GM19043 (cell line): ENCODE measurements around the gene KAZN.

ENCODE experiments used
- ATAC-seq: cut with Tn5 transposase; IDR thresholded peaks from one replicate; pipeline ENCODE4 v1.9.1; 2021; ENCODE audit warnings: low read depth; ENCODE audit not compliant: unreplicated experiment

Gene KAZN

GRCh38 chr1:14812189-14812588 is 213.7 kb downstream of the KAZN start:
- ATAC-seq: no peak

DNA sequence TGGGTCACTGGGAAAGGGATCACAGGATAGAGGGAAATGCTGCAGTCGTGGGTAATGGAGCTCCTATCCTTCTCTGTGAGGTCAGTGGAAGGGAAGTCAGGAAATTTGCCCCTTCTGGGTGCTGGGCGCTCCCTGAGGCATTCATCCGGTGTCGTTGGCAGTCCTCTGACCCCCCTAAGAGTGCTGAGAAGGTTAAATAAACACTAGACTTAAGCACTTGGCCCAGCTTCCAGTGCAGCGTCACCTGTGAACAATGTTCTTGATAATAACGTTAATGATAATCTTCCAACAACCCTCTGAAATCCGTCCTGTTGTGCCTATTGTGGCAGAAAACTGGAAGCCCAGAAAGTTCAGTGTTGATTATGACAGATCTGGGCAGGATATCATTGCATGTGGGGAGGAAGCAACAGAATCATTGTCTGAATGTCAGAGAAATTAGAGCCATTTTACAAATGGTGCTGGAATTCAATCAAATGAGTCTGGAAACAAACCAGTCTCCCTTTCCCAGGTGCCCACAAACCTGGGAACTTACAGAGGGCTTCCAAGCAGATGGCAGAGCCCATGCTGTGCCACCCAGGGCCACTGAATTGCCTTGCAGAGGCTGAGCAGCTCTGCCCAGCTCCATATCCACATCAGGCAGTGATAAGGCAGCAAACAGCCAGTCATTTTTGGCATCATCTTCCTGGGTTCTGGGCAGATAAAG is 216.8 kb downstream of the KAZN start:
- ATAC-seq: no peak

- ATAC-seq: no peak
Measured at GRCh38 chr1:14817223-14818170, 219.0 kb downstream of the KAZN start.

DNA sequence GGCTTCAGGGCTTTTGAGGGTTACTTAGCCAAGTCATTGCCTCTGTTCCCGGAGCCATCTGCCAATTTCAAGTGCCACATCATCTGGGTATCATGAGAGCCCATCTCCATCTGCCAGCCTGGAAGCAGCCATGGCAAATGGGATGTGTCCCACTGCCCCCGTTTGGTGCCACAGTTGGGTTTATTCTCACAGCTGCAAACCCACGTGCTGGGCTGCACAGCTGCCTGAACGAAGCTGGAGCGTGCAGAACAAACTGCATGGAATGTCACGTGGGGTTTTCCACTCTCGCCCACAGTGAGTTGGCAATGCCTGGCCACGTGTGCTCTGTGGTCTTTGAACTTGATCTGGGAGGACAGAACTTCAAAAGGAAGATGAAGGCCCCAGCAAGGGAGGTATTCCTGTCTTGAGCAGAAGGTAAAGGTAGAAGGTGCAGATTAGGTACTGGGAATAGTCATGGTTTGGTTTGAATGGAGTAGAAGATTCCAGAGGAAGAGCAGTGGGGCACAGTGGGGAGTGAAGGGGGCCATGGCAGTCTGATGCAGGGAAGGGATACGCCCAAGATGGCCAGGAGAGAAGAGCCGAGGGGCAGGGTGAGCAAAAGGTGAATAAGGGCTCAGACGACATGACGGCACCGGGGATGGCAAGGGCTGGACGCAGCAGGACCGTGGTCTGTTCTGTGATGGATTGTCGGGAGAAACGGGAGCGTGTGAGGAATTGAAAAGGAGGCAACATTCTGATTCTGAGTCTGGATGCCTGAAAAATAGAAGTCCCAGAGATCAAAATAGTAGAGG is 222.0 kb downstream of the KAZN start:
- no peak for ATAC-seq

- no peak for ATAC-seq
Measured at GRCh38 chr1:14822493-14822892, 224.0 kb downstream of the KAZN start.

- ATAC-seq: no peak
Measured at GRCh38 chr1:14822996-14823395, 224.5 kb downstream of the KAZN start.

DNA sequence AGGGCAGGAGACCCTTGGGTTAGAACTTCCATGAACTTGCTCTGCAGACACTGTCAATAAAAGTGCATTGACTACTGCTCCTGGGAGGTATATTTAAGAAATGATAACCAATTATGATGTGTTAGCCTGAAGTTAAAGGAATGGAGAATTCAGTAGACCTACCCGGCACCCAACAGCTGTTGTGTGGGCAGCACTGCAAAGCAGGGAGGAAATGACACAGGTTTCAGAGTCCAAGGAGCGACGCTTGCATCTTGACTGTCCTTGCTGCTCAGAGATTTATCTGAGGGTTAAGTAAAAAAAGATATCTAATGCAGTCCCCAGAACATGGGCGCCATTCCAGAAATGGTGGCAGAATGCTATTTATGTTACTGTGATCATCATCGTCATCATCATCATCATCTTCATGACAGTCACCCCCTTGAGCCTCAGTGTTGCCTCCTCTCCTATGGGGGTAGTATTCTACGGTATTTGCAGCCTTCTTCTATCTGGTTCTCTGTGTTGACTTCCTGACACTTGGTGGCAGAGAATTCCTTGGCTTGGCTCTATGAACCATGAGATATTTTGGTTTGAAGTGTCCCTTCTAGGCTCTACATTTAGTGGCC is 225.9 kb downstream of the KAZN start:
- no peak for ATAC-seq

DNA sequence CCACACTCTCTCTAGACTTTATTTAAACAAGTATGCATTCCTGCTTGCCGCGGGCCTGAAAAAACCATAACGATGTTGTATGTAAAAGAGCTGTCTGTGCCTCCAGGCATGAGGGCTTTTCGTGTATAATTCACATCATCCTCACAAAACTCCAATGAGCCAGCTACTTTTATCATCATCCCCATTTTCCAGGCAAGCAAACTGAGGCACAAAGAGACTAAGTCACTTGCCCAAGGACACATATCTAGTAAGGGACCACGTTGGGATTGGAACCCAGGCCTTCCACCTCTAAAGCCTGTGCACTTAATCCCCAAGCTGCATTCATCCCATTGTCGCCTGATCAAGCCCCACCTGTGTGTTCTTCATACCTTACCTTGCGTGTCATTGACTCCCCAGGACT is 226.9 kb downstream of the KAZN start:
- ATAC-seq: no peak

- no peak for ATAC-seq
Measured at GRCh38 chr1:14826172-14826636, 227.7 kb downstream of the KAZN start.

GRCh38 chr1:14826731-14827326 is 228.3 kb downstream of the KAZN start:
- no peak for ATAC-seq

- no peak for ATAC-seq
Measured at GRCh38 chr1:14827870-14828269, 229.4 kb downstream of the KAZN start.

DNA sequence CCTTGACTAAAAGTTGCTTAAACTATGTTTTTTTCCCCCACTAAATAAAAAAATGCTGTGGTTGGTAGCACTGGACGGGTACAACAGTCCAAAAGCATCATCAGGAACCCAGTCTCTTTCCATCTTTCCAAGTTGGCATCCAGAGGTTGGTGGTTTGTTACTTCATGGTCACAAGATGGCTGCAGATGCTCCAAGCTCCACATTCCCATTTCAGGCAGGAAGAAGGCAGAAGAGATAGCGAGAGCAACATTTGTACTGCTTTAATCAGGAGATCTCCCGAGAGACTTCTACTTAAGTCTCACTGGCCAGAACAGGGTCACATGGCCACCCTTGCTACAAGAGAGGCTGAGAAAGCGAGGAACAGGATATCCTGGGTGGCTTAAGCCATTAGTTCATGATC is 230.2 kb downstream of the KAZN start:
- ATAC-seq: no peak

DNA sequence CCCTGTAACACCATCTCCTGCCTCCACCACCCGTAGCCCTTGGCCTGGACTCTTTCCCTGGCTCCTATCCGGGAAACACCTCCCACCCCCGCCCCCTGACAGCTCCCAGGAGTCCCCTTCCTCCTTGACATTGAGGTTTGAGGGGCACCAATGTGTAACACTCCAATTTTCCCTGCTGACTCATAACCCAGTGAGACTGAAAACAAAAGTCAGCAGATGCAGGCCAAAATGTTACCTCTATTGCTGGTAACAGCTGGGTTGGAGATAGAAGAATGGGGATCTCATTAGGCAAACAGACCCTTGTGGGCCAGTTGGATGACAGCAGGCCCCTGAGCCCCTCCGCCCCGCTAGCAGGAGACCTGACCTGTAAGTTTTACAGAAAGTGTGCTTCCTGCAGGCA is 237.2 kb downstream of the KAZN start:
- no peak for ATAC-seq

GRCh38 chr1:14836426-14837140 is 238.1 kb downstream of the KAZN start:
- no peak for ATAC-seq

GRCh38 chr1:14840374-14840773 is 241.9 kb downstream of the KAZN start:
- ATAC-seq: no peak

DNA sequence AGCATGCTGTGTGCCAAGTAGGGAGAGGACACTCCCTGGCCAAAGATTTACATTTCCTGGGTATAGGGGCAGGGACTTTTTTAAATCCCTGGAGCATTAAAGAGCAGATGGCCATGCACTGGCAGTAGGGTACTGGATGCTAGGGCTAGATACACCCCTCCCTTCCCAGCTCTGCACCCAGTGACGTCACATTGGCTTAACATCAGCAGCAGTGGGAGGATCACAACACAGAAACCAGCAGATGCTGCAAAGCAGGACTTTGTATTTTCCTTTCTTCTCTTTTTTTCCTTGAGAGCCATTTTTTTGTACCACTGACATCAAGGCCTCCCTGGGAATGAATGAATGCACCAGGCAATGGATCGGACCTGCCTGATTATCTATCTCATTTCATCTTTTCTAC is 243.0 kb downstream of the KAZN start:
- no peak for ATAC-seq

- ATAC-seq: no peak
Measured at GRCh38 chr1:14841951-14842350, 243.5 kb downstream of the KAZN start.

- no peak for ATAC-seq
Measured at GRCh38 chr1:14842361-14842760, 243.9 kb downstream of the KAZN start.

- no peak for ATAC-seq
Measured at GRCh38 chr1:14842891-14843290, 244.4 kb downstream of the KAZN start.

DNA sequence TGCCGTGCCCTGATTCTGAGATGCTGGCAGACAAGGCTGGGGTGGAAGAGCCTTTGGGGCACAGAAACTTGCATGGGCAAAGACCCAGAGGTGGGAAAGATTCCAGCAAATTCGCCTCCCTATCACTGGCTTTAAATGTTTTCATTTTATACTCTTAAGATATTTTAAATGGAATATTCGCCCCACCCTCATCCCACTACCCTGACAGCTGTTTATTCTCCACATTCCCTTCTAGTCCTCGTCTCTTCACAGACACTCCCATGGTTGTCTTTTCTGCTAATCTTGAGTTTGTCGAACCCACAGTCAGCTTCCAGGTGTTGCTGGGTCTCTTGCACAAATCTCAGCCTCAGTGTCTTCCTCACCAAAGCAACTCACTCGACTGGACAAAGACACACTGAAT is 245.0 kb downstream of the KAZN start:
- no peak for ATAC-seq
